Hepatocyte (in vitro differentiated cells): ENCODE measurements around the gene G6PC1. TPM values are rescaled to one million over a fixed set of nuclear protein-coding genes. Genes with fewer than 3 reads are reported as not detected.

Experiments used
- DNase-seq: peaks from one replicate; pipeline ENCODE4 v3.0.0-alpha.2; 2016; ENCODE audit warnings: low spot score
- H2AFZ ChIP-seq: fragments of 200-600 bp; sonication (generic); 2 replicates; pipeline ENCODE4 v1.6.0; 2016; ENCODE audit warnings: antibody characterized with exemption, mild to moderate bottlenecking
- H3K27ac ChIP-seq: fragments of 200-600 bp; sonication (generic); 2 replicates; pipeline ENCODE4 v1.5.1; 2016; ENCODE audit warnings: mild to moderate bottlenecking
- H3K27me3 ChIP-seq: fragments of 200-600 bp; sonication (generic); 2 replicates; pipeline ENCODE4 v1.6.1; 2016
- H3K36me3 ChIP-seq: fragments of 200-600 bp; sonication (generic); replicated peaks from 2 replicates; pipeline ENCODE4 v1.5.1; 2016; ENCODE audit warnings: low read depth; ENCODE audit not compliant: insufficient read depth
- H3K4me1 ChIP-seq: fragments of 200-600 bp; sonication (generic); 2 replicates; pipeline ENCODE4 v1.5.1; 2016; ENCODE audit warnings: mild to moderate bottlenecking, moderate library complexity; ENCODE audit not compliant: insufficient read depth
- H3K4me2 ChIP-seq: fragments of 200-600 bp; sonication (generic); 2 replicates; pipeline ENCODE4 v1.6.0; 2016
- H3K4me3 ChIP-seq: fragments of 200-600 bp; sonication (generic); 2 replicates; pipeline ENCODE4 v1.5.1; 2016; ENCODE audit warnings: mild to moderate bottlenecking
- H3K79me2 ChIP-seq: fragments of 200-600 bp; sonication (generic); 2 replicates; pipeline ENCODE4 v1.6.0; 2017; ENCODE audit warnings: mild to moderate bottlenecking
- H3K9me2 ChIP-seq: fragments of 200-600 bp; sonication (generic); replicated peaks from 2 replicates; pipeline ENCODE4 v1.6.0; 2017; ENCODE audit warnings: mild to moderate bottlenecking; ENCODE audit not compliant: insufficient read depth
- H3K9me3 ChIP-seq: fragments of 200-600 bp; sonication (generic); 2 replicates; pipeline ENCODE4 v1.5.1; 2016; ENCODE audit warnings: low read depth, mild to moderate bottlenecking
- H4K20me1 ChIP-seq: fragments of 200-600 bp; sonication (generic); 2 replicates; pipeline ENCODE4 v1.6.0; 2016; ENCODE audit warnings: mild to moderate bottlenecking; ENCODE audit not compliant: insufficient read depth, poor library complexity, severe bottlenecking
- EZH2 ChIP-seq: fragments of 200-600 bp; sonication (generic); IDR thresholded peaks from 2 replicates; pipeline ENCODE4 v1.6.1; 2016; ENCODE audit warnings: antibody characterized with exemption, mild to moderate bottlenecking, borderline replicate concordance
- EZH2phosphoT487 ChIP-seq: fragments of 200-600 bp; sonication (generic); IDR thresholded peaks from one replicate; pipeline ENCODE4 v1.6.1; 2018; ENCODE audit warnings: antibody characterized with exemption, mild to moderate bottlenecking, low read depth, moderate library complexity; ENCODE audit not compliant: unreplicated experiment, severe bottlenecking
- WGBS: methylation state at CpG from one replicate; pipeline ENCODE4 v1.1.6; 2016; ENCODE audit warnings: low lambda C conversion rate; ENCODE audit errors: missing lambda C conversion rate; 5-methylcytosine and 5-hydroxymethylcytosine counted together
- polyA plus RNA-seq: library from polyadenylated mRNA; unstranded; fragments of >200 nt; fragmentation: Nextera tagmentation; extraction: Ambion mirVana; gene quantifications from 2 replicates; pipeline ENCODE4 v1.2.1, GENCODE V29; 2016
- total RNA-seq: library from RNA; depleted of rRNA; stranded (reverse); fragments of >200 nt; gene quantifications from 2 replicates; pipeline ENCODE4 v1.2.3, GENCODE V29; 2014
- TF ChIP-seq, protein P1 (sequence below): fragments of 200-600 bp; sonication (generic); IDR thresholded peaks from 2 replicates; pipeline ENCODE4 v1.5.1; 2016; ENCODE audit warnings: antibody characterized with exemption, mild to moderate bottlenecking; ENCODE audit not compliant: poor library complexity

G6PC1 gene
- total and polyA plus RNA-seq, 2 experiments from 2014 or later, result 18.2 to 24.2 TPM

DNA sequence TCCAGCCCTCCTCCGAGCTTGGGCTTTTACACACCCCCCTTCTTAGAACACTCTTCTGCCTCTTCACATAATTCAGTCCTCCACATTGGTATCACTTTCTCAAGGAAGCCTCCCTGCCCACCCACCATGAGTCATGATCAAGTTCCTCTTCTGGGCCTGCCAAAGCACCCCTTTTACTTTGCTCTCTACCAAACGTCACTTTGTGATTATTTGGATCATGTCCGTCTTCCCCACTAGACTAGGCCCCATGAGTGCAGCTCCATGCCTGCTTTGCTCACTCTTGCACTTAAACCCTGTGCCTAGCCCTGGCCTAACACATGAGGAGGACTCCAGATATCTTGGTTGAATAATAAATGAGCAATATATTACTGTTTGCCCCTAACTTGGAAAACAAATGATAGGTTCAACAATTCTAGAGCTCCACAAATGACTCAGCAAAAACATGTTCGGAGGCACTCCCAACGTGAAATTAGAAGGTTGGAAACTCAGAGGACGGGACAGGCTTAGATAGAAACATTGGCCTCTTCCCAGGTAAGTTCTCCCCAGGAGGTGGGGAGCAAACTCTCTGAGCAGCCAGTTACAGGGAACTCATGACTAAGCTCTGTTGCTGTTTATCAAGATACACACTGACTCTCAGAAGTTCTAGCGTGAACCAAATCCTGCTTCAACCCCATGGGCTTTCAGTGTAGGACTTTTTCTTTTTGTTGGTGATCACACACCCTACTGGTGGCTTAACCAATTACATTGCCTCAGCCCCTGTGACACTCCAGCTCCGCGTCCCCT is 28.3 kb downstream of the G6PC1 start:
- DNase-seq, result peak; percentile 76

DNA sequence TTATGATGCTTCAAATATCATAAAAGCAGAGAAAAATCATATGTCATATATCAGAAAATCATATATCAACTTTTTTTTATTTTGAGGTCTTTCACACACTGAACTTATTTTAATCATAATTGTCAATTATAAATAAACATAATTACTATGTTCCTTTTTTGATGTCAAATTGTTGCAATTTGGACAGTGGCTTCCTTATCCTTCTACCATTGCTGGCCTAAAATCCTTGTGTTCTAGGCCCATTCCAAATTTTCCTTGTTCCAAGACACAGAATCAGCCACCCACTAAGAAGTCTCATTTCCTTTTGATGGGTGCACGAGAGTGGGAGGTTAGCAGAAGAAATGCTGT is 28.9 kb downstream of the G6PC1 start:
- H3K4me1 ChIP-seq, result peaks cover 3% of the 10 kb centered on the region
- no peak overlapping the region for H3K4me2 ChIP-seq
- no peak overlapping the region for H3K27ac ChIP-seq
- no peak overlapping the region for H2AFZ ChIP-seq
- no peaks in the 10 kb centered on the region for H3K9me2 ChIP-seq
- no peaks in the 10 kb centered on the region for H3K27me3 ChIP-seq
- H3K4me3 ChIP-seq, result no peak overlapping the region
- H4K20me1 ChIP-seq, result no peaks in the 10 kb centered on the region
- WGBS, result 89% methylated on average over 1 of the region's 1 CpG
- TF ChIP-seq EZH2, result no peak
- TF ChIP-seq EZH2phosphoT487, result no peak
- TF ChIP-seq, protein P1, sequence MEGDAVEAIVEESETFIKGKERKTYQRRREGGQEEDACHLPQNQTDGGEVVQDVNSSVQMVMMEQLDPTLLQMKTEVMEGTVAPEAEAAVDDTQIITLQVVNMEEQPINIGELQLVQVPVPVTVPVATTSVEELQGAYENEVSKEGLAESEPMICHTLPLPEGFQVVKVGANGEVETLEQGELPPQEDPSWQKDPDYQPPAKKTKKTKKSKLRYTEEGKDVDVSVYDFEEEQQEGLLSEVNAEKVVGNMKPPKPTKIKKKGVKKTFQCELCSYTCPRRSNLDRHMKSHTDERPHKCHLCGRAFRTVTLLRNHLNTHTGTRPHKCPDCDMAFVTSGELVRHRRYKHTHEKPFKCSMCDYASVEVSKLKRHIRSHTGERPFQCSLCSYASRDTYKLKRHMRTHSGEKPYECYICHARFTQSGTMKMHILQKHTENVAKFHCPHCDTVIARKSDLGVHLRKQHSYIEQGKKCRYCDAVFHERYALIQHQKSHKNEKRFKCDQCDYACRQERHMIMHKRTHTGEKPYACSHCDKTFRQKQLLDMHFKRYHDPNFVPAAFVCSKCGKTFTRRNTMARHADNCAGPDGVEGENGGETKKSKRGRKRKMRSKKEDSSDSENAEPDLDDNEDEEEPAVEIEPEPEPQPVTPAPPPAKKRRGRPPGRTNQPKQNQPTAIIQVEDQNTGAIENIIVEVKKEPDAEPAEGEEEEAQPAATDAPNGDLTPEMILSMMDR, result no peak
- no peaks in the 10 kb centered on the region for H3K9me3 ChIP-seq
- no peaks in the 10 kb centered on the region for H3K36me3 ChIP-seq
- H3K79me2 ChIP-seq, result no peaks in the 10 kb centered on the region
- no peak for DNase-seq

More for the DNA sequence above, 28.3 kb downstream of the G6PC1 start:
- Histone ChIP-seq H3K9me3 (no peaks in the 10 kb centered on the region), H4K20me1 (no peaks in the 10 kb centered on the region), H3K4me2 (no peak overlapping the region), H3K27ac (no peak overlapping the region), H3K79me2 (no peaks in the 10 kb centered on the region), H3K4me1 (peaks cover 3% of the 10 kb centered on the region), H3K9me2 (no peaks in the 10 kb centered on the region), H3K4me3 (no peak overlapping the region), H3K36me3 (no peaks in the 10 kb centered on the region), H2AFZ (peak overlapping the region; percentile 11), H3K27me3 (no peaks in the 10 kb centered on the region)
- TF ChIP-seq EZH2phosphoT487, result no peak
- TF ChIP-seq, protein P1, result peak; percentile 52
- no peak for TF ChIP-seq EZH2
- WGBS, result 68% methylated on average over 9 of the region's 9 CpGs

DNA sequence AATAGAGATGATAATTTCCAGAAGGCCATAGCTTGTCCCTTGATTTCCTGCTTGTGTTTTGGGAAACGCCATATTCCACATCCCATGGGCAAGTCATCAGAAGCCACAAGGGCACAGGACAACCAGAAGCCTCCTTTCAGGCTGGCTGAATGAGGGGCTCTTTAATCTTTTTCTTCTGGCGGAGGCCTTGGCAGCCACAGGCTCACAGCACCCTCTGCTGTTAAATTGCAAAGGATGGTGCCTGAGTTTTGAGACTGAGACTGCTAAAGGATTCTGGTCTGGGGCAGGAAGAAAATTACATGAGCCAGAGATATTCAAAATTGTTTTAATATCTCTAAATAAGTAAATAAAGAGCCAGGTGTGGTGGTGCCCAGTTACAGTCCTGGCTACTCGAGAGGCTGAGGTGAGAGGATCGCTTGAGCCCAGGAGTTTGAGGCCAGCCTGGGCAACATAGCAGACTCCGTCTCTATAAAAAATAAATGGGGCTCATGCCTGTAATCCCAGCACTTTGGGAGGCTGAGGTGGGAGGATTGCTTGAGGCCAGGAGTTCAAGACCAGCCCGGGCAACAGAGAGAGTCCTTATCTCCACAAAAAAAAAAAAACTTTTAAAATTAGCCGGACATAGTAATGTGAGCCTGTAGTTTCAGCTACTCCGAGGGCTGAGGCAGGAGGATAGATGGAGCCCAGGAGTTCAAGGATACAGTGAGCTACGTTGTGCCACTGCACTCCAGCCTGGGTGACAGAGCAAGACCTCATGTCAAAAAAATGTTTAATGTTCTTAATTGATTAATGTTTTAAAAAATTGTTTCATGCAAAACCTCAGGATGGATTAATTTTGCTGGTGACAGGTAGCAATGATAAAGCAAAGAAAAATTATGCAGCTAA is 37.4 kb downstream of the G6PC1 start:
- no peak overlapping the region for H2AFZ ChIP-seq
- no peaks in the 10 kb centered on the region for H3K4me1 ChIP-seq
- no peaks in the 10 kb centered on the region for H3K9me3 ChIP-seq
- no peaks in the 10 kb centered on the region for H3K9me2 ChIP-seq
- H3K27ac ChIP-seq, result no peak overlapping the region
- no peaks in the 10 kb centered on the region for H3K79me2 ChIP-seq
- peak; percentile 74 for DNase-seq
- H3K4me2 ChIP-seq, result no peak overlapping the region
- H3K36me3 ChIP-seq, result no peaks in the 10 kb centered on the region
- peaks cover 3% of the 10 kb centered on the region for H3K27me3 ChIP-seq
- no peaks in the 10 kb centered on the region for H4K20me1 ChIP-seq
- no peak overlapping the region for H3K4me3 ChIP-seq
- TF ChIP-seq EZH2, result no peak
- TF ChIP-seq, protein P1, result peak; percentile 72
- TF ChIP-seq EZH2phosphoT487, result no peak
- 44% methylated on average over 9 of the region's 9 CpGs for WGBS
